ENCODE data around the gene FGF23.

DNA sequence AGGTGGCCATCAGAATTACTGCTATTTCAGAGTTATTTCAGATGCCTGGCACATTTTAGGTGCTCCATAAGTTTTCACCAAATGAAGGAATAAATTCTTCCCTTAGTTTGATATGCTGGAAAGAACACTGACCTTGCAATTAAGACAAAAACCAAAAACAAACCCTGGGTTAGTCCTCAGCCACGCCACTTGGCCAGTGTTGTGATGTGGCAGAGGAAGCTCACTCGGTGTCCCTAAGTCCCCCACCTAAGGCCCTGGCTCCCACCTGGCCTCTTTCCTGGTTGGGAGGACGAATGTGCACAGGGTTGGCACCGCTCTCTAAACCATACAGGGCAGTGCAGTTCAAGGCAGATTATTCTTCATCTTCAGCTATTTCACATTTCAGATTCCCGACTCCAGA, 13.7 kb upstream of the FGF23 start:
- TF ChIP-seq POLR2AphosphoS5 (IDR thresholded peaks at IDR 0.05) = no peak
- TF ChIP-seq, protein P1, sequence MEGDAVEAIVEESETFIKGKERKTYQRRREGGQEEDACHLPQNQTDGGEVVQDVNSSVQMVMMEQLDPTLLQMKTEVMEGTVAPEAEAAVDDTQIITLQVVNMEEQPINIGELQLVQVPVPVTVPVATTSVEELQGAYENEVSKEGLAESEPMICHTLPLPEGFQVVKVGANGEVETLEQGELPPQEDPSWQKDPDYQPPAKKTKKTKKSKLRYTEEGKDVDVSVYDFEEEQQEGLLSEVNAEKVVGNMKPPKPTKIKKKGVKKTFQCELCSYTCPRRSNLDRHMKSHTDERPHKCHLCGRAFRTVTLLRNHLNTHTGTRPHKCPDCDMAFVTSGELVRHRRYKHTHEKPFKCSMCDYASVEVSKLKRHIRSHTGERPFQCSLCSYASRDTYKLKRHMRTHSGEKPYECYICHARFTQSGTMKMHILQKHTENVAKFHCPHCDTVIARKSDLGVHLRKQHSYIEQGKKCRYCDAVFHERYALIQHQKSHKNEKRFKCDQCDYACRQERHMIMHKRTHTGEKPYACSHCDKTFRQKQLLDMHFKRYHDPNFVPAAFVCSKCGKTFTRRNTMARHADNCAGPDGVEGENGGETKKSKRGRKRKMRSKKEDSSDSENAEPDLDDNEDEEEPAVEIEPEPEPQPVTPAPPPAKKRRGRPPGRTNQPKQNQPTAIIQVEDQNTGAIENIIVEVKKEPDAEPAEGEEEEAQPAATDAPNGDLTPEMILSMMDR (IDR thresholded peaks at IDR 0.05) = no peak

All from suprapubic skin (tissue), 3 donors.